GM12875 (cell line): ENCODE results near the gene TMPRSS15.

Source experiments
- H3K4me3 ChIP-seq: one replicate; pipeline ENCODE4 v1.5.1; 2011; ENCODE audit warnings: low read depth, low read length, control low read depth
- CTCF ChIP-seq: IDR thresholded peaks from 2 replicates; pipeline ENCODE4 v1.5.1; 2011; ENCODE audit warnings: low read depth, mild to moderate bottlenecking, control low read depth, inconsistent platforms, low read length, moderate library complexity, borderline replicate concordance; ENCODE audit not compliant: insufficient read depth

The TMPRSS15 gene

GRCh38 chr21:18251065-18251464, 152.5 kb downstream of the TMPRSS15 start:
- TF ChIP-seq CTCF: no peak
- no peak overlapping the region for H3K4me3 ChIP-seq

DNA sequence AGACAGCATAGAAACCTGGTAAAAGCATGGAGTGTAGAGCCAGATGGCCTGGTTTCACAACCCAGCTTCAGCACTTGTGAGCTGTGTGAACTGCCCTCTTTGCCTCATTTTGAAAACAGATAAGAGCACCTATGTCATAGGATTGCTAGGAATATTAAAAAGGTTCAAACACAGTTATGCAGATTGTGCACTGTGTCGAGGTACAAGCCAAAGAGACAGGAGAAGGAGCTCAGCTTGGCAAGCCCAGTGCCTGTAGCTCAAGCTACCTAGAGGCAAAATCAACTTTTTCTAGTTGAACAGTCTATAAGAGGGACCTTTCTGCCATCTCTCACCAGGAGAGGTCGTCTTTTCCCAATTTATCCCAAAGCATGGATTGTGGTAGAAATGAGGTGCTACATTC, 153.9 kb downstream of the TMPRSS15 start:
- no peak overlapping the region for H3K4me3 ChIP-seq
- TF ChIP-seq CTCF: no peak

DNA sequence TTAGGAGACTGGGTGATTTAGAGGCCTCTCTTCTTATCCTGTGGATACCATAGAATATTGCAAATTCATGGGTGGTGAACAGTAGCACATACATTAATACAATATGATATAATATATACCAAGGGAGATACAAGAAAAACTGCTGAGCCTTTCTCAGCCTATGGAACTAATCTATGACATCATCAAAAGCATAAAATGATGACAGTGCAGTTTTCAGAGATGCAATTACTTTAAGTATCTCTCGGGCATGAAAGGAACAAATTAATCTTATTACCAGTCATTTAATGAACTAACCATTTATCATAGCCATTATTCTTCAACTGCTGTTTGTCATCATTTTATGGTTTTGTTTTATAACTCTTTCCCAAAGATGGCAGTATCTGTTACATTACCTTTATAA, 155.4 kb downstream of the TMPRSS15 start:
- no peak overlapping the region for H3K4me3 ChIP-seq
- TF ChIP-seq CTCF: no peak

- no peak overlapping the region for H3K4me3 ChIP-seq
- no peak for TF ChIP-seq CTCF
These were observed 158.1 kb downstream of the TMPRSS15 start for GRCh38 chr21:18245464-18245967.

DNA sequence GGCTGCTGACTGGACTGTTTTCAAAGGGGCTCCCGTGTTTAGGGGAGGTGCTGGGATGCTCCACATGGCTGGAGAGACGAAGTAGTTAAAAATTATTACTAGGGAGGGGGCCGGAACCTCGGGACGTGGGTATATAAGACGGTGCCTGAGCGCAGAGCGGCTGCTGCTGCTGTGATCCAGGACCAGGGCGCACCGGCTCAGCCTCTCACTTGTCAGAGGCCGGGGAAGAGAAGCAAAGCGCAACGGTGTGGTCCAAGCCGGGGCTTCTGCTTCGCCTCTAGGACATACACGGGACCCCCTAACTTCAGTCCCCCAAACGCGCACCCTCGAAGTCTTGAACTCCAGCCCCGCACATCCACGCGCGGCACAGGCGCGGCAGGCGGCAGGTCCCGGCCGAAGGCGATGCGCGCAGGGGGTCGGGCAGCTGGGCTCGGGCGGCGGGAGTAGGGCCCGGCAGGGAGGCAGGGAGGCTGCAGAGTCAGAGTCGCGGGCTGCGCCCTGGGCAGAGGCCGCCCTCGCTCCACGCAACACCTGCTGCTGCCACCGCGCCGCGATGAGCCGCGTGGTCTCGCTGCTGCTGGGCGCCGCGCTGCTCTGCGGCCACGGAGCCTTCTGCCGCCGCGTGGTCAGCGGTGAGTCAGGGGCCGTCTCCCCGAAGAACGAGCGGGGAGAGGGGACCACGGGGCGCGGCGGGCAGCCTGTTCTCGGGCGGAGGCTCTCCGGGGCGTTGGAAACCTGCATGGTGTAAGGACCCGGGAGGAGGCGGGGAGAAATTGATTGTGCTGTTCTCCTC, 158.7 kb downstream of the TMPRSS15 start, which contains the start of gene CHODL:
Gene CHODL, plus strand, starts transcription at position 163 of the 793 bp plus-strand sequence. Its CDS starts 391 bp downstream, at position 554.
- H3K4me3 ChIP-seq: no peak within 1 kb of the TSS
- no peak for TF ChIP-seq CTCF

- H3K4me3 ChIP-seq: no peak overlapping the region
- TF ChIP-seq CTCF: no peak
These were observed 168.0 kb downstream of the TMPRSS15 start for GRCh38 chr21:18235545-18235944.
